Pulmonary artery endothelial cell (primary cell): ENCODE measurements around the gene CLCN4. TPM values are rescaled to one million over a fixed set of nuclear protein-coding genes. Genes with fewer than 3 reads are reported as not detected.

Experiments
- DNase-seq: peaks from one replicate; pipeline ENCODE4 v3.0.0-alpha.2; 2011; ENCODE audit warnings: low read depth, low spot score
- total RNA-seq: library from RNA; depleted of rRNA; stranded (reverse); fragments of >200 nt; gene quantifications from 2 replicates; pipeline ENCODE4 v1.2.3, GENCODE V29; 2014

Gene CLCN4
- total RNA-seq, 1 donor from 2014 or later = 13.3 TPM

GRCh38 chrX:10193587-10193986 is 36.8 kb downstream of the CLCN4 start:
- no peak for DNase-seq

- no peak for DNase-seq
Observed at GRCh38 chrX:10195425-10195824, 38.6 kb downstream of the CLCN4 start.

DNA sequence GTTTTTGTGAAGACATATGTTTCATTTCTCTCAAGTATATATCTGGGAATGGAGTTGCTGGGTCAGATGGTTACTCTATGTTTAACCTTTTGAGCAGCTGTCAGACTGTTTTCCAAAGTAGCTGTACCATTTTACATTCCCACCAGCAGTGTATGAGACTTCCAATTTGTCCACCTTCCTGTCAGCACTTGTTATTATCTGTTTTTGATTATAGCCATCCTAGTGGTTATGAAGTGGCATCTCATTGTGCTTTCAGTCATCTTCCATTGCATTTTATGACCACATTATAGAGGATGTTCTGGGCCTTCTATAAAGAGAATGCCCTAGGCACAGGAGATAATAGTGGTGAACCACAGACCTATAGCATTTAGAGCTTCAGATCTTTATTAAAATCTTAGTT is 39.2 kb downstream of the CLCN4 start:
- DNase-seq = no peak

DNA sequence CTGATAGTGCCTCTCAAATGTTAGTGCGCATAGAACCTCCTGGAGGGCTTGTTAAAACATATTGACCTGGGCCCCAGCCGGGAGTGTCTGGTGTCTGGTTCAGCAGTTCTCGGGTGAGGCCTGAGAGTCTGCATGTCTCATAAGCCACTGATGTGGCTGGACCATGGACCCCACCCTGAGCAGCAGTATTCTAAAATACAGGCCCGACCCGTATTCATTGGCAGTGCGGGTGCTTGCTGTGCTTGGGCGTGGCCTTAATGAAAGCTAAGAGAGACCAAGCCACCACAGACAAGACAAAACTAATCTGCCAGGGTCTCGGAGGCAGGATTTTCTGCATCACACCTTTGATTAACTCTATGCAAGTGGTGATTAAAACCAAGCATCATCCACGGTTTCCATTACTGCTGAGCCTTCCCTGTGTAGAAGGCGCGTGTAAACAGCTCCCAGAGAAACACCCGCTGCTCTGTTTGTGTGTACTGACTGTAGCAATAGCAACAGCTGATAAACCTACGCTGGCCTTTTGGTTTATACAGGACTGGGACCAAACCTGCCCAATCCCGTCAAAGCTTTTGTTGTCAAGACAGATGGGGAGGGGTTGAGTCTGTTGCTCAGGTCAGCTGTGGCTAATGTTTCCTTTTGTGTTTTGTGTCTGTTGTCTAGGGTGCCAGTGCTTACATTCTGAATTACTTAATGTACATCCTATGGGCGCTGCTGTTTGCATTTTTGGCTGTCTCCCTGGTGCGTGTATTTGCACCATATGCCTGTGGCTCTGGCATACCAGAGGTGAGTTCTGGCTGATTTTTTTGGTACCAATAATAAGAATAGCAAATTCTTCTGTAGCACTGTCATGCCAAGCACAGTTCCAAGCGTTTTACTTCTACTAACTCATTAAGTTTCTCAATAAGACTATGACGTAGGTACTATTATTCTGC is 40.8 kb downstream of the CLCN4 start:
- DNase-seq = no peak

DNA sequence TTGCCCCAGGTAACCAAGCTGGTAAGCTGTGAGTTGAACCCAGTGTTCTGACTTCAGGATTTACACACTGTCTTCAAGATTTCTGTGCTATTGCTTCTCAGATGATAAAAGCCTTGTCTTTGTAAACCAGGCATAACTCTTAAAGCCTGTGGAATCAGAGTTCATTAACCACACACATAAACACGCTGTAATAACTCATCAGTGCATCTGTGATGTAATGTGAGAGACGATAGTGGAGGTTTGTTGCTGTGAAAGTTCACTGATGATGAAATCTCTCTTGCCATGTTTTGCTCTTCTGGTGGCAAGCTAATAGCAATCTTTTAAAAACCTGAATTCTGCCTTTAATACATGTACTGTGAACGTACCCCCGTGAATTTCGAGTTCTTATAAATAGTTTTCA is 41.5 kb downstream of the CLCN4 start:
- DNase-seq = no peak

DNA sequence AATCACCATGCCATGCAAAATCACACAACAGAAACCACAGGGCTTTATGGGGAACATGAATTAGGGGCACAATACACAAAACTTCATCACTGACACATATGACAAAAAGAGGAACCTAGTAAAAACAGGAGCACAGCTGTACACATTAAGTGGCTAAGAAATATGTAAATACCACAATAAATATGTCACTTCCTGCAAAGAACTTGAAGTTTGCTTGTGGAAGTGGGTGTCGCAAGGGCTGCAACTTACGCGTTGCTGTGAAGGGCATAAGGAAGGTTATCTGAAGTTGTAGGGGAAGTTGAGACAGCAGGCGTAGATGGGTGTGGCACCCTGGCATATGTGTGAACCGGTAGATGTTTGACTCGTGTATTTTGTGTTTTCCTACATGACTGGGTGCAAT is 42.4 kb downstream of the CLCN4 start:
- no peak for DNase-seq

- no peak for DNase-seq
Observed at GRCh38 chrX:10203617-10204016, 46.8 kb downstream of the CLCN4 start.

DNA sequence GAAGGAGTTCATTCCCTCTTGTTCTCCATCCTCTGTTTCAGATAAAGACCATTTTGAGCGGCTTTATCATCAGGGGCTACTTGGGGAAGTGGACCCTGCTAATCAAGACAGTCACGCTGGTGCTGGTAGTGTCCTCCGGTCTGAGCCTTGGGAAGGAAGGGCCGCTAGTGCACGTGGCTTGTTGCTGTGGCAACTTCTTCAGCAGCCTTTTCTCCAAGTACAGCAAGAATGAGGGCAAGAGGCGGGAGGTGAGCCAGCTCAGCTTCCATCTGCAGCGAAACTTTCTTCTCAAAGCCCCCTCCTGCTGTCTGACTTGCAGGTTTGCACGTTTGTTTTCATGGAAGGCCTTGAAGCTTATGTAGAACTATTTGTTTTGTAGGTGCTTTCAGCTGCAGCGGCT is 49.5 kb downstream of the CLCN4 start:
- no peak for DNase-seq

DNA sequence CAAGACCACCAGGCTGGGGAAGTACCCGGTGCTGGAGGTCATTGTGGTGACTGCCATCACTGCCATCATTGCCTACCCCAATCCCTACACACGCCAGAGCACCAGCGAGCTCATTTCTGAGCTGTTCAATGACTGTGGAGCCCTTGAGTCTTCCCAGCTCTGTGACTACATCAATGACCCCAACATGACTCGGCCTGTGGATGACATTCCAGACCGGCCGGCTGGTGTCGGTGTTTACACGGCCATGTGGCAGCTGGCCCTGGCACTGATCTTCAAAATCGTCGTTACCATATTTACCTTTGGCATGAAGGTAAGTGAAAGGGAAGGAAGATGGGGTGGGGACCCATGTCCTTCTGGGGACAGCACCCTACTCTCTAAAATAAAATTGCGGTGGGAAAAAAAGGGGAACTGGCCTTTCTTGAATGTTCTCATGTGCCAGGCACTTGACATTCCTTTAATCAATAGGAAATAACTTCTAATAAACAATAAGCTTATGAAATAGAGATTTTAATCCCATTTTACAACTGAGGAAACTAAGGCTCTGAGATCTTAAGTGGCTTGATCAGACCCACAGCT is 51.6 kb downstream of the CLCN4 start:
- DNase-seq = no peak

DNA sequence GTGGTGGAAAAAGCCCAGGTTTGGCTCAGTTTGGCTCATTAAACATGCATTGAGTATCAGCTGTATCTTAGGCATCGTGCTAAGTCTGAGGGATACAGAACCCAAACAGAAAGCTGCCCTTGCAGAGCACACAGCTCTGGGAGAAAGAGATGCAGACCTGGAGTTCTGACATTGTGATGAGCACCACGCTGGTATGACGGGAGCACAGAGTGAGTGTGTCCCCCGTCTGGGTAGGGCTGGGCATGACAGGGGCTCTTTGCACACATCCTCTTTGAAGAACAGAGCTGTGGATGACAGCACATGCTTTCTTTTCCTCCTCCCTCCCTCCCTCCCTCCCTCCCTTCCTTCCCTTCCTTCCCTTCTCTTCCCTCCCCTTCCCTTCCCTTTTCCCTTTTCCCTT is 52.2 kb downstream of the CLCN4 start:
- no peak for DNase-seq

DNA sequence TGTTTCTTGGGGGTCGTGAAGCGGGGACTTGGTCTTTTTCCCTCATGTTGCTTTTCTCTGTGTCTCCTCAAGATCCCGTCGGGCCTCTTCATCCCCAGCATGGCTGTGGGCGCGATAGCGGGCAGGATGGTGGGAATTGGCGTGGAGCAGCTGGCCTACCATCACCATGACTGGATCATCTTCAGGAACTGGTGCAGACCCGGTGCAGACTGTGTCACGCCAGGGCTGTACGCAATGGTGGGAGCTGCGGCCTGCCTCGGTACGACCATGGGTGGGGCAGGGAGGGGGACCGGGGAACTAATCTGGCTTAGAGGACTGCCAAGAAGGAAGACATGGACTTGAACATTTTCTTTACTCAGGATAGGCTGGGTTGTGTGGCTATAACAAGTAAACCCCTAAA is 55.6 kb downstream of the CLCN4 start:
- no peak for DNase-seq

- DNase-seq = no peak
Observed at GRCh38 chrX:10213716-10214115, 56.9 kb downstream of the CLCN4 start.

DNA sequence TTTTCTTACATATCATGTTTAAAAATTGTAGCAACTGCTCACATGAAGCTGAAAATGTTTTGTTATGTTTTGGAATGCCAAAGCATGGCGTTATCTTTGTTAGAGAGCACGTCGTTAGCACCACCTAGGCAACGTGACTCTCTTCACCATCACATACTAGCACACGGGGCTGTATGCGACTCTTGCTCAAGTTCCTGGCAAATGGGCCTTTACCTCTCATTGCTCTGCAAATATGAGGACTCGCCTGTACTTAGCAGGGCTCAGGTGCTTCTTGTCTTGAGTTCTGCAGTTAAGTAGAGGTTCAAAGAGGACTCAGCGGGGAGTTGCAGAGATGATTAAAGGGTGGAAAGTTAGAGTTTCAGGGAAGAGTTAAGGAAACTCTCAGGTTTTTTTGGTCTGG is 59.4 kb downstream of the CLCN4 start:
- no peak for DNase-seq

DNA sequence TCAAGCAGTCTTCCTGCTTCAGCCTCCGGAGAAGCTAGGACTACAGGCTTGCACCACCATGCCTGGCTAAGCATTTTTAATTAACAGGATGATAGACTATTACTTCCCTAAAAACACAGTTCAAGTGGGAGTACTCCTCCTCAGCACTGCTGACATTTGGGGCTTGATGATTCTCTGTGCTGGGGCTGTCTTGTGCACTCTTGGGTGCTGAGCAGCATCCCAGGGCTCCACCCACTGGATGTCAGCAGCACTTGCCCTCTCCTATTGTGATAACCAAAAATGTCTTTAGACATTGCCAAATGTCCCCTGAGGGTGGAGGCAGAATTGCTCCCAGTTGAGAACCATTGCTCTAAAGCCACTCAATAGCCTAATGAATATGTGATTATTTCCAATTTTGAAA is 60.4 kb downstream of the CLCN4 start:
- DNase-seq = no peak

DNA sequence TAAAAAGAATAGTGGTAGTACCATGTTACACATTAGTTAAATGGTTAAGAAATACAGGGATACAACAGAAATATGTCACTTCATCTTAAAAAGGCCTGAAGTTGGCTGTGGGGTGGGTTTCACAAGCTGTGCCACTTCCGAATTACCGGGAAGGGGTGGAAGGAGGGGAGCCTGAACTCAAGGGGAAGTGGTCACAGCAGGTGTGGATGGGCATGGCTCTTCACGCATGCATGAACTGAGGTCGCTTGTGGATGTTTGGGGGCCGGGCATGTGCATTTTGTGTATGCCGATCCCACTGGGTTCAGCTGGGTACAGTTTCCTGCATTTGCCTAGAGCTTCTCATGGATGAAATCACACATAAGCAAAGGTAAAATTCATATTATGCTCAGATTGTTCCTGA is 64.9 kb downstream of the CLCN4 start:
- no peak for DNase-seq

GRCh38 chrX:10223276-10223675 is 66.5 kb downstream of the CLCN4 start:
- no peak for DNase-seq

GRCh38 chrX:10223781-10224180 is 67.0 kb downstream of the CLCN4 start:
- DNase-seq = no peak

DNA sequence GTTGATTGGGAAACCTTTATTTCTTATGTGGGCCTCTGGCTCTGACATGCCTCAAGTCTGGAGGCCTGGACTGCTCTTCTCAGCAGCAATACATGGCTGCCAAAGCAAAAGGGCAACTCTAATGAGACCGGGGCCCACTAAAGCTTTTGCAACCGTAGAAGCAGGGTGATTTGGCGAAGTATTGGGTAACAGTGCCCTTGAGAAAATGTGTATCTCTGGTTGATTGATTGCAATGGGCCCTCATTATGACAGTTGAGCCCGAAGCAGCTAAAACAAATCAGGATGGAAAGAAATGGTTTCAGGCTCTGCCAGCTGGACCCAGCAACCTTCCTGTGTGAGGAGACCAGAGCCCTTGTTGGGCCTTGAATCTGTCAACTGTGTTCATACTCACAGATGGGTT is 73.4 kb downstream of the CLCN4 start:
- no peak for DNase-seq

DNA sequence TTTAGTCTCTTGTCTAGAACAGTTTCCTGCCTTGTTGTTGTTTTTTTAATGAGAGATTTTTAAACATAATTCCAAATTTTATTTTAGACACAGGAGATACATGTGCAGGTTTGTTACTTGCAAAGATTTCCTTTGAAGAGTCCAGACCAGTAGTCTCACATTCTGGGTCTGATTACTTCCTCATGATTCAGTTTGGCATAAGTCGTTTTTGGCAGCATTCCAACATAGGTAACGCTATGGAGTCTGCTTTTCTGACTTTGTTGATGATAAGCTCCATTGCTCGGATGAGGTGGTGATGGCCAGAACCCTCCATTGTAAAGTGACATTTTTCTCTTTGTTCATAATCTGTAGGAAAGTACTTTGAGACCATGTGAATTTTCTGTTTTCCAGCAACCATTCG is 74.7 kb downstream of the CLCN4 start:
- no peak for DNase-seq

GRCh38 chrX:10233173-10233572 is 76.4 kb downstream of the CLCN4 start:
- DNase-seq = no peak

DNA sequence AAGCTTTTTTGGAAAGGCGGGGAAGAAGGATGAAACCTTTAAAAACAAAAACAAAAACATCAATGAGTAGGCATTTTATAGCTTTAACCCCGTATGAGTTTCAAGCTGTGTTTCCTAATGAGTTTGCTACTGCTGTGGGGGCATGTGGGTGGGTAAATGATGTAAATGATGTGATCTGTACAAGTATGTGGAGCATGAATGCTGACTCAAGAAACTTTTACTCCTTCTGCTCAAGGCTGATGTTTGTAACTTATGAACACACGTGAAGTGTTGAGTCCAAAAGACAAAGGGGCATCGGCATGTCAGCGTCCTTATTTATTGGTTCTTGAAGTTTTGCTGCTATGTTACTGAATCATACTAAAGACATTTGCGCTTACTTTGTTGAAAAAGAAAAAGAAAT is 76.9 kb downstream of the CLCN4 start:
- no peak for DNase-seq

DNA sequence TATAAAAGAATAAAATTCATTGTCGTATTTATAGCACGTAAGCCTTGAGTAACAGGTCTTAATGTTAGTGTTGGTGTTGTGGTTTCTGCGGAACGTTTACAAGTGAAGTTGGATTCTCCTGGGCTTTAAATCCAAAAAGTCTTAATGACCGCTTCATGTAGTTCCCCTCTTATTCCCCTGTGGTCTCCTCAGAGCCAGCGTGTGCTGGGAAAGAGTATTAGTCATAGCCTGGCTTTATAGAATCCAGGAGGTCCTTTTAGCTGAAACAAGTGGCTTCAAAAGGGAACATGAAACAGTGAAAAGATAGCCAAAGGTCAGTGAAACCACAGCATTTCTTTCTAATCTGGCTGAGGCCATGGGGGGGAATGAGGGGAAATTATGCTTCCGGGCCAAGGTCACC is 79.1 kb downstream of the CLCN4 start:
- DNase-seq = no peak

DNA sequence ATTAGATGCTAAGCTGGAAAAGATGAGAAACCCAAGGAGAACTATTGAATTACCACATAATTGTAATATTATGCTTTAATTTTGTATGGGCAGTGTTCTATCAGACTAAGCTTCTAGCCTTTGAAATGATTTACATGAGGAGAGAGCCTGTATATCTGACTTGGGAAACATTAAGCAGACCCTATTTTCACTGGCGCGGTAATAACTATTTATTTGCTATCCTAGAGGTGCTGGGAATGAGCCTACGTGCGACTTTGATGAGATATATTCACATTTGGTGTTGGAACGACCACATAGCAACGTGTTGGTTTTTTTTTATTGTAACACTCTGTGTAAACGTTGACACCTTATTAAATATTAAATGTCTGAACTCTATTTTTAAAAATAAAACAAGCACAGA is 80.5 kb downstream of the CLCN4 start:
- no peak for DNase-seq
